GM23338 (cell line): ENCODE data around the gene HLA-DOB. TPM values are rescaled to one million over a fixed set of nuclear protein-coding genes. Genes with fewer than 3 reads are reported as not detected.

Source experiments
- ATAC-seq: fragments of 200-7000 bp; cut with Tn5 transposase; 3 replicates; pipeline ENCODE4 v1.9.1; 2020
- DNase-seq: peaks from one replicate; pipeline ENCODE4 v3.0.0-alpha.2; 2015; ENCODE audit warnings: low spot score
- H2AFZ ChIP-seq: fragments of 200-600 bp; sonication (generic); 2 replicates; pipeline ENCODE4 v1.8.0; 2016; ENCODE audit warnings: antibody characterized with exemption, mild to moderate bottlenecking, moderate library complexity
- H3F3A ChIP-seq: fragments of 200-600 bp; sonication (generic); replicated peaks from 2 replicates; pipeline ENCODE4 v1.8.0; 2017; ENCODE audit warnings: antibody characterized with exemption, mixed run types, low read depth
- H3K27ac ChIP-seq: fragments of 200-600 bp; sonication (generic); 2 replicates; pipeline ENCODE4 v1.6.1; 2016; ENCODE audit warnings: low read depth
- H3K27me3 ChIP-seq: fragments of 200-600 bp; sonication (generic); 2 replicates; pipeline ENCODE4 v1.8.0; 2016; ENCODE audit warnings: mild to moderate bottlenecking, mixed run types, moderate library complexity; ENCODE audit not compliant: insufficient read depth
- H3K36me3 ChIP-seq: fragments of 200-600 bp; sonication (generic); 2 replicates; pipeline ENCODE4 v1.8.0; 2016; ENCODE audit warnings: mild to moderate bottlenecking; ENCODE audit not compliant: insufficient read depth
- H3K4me1 ChIP-seq: fragments of 200-600 bp; sonication (generic); 2 replicates; pipeline ENCODE4 v1.8.0; 2016; ENCODE audit warnings: mild to moderate bottlenecking, moderate library complexity; ENCODE audit not compliant: insufficient read depth
- H3K4me2 ChIP-seq: fragments of 200-600 bp; sonication (generic); 2 replicates; pipeline ENCODE4 v1.7.1; 2017; ENCODE audit warnings: mixed run types
- H3K4me3 ChIP-seq: fragments of 200-600 bp; sonication (generic); 2 replicates; pipeline ENCODE4 v1.6.1; 2016; ENCODE audit warnings: mixed run types
- H3K79me2 ChIP-seq: fragments of 200-600 bp; sonication (generic); replicated peaks from 2 replicates; pipeline ENCODE4 v1.8.0; 2017; ENCODE audit warnings: mild to moderate bottlenecking; ENCODE audit not compliant: insufficient read depth
- H3K9me2 ChIP-seq: fragments of 200-600 bp; sonication (generic); 2 replicates; pipeline ENCODE4 v1.8.0; 2017; ENCODE audit not compliant: insufficient read depth
- H4K20me1 ChIP-seq: fragments of 200-600 bp; sonication (generic); replicated peaks from 2 replicates; pipeline ENCODE4 v1.8.0; 2017; ENCODE audit warnings: mild to moderate bottlenecking; ENCODE audit not compliant: insufficient read depth
- H3K27ac Mint-ChIP-seq: 2 replicates; pipeline ENCODE4 v1.8.0; 2020; ENCODE audit warnings: inconsistent platforms, mild to moderate bottlenecking, moderate library complexity, mixed read lengths
- H3K27me3 Mint-ChIP-seq: 3 replicates; pipeline ENCODE4 v1.8.0; 2022; ENCODE audit warnings: low read depth, mild to moderate bottlenecking, moderate library complexity, mixed read lengths, inconsistent platforms; ENCODE audit not compliant: insufficient read depth, poor library complexity
- H3K36me3 Mint-ChIP-seq: 3 replicates; pipeline ENCODE4 v1.8.0; 2021; ENCODE audit warnings: low read depth, mild to moderate bottlenecking, inconsistent platforms, moderate library complexity, mixed read lengths
- H3K4me1 Mint-ChIP-seq: 3 replicates; pipeline ENCODE4 v1.8.0; 2020; ENCODE audit warnings: mild to moderate bottlenecking, inconsistent platforms, mixed read lengths
- H3K4me3 Mint-ChIP-seq: 3 replicates; pipeline ENCODE4 v1.8.0; 2021; ENCODE audit warnings: moderate library complexity, mild to moderate bottlenecking, inconsistent platforms, mixed read lengths
- H3K9me3 Mint-ChIP-seq: 3 replicates; pipeline ENCODE4 v1.8.0; 2020; ENCODE audit warnings: moderate library complexity, mild to moderate bottlenecking, inconsistent platforms, mixed read lengths
- CREB1 ChIP-seq: fragments of 250-450 bp; sonication (Bioruptor Pico); IDR thresholded peaks from 2 replicates; pipeline ENCODE4 v1.5.0; 2020; ENCODE audit warnings: low read depth, mild to moderate bottlenecking, moderate library complexity
- CTCF ChIP-seq, 2 experiments: fragments of 200-600 bp in 1 of 2; sonication (generic) in 1 of 2; conservative IDR thresholded peaks; 2 replicates each; pipeline versions ENCODE4 v1.5.1 to v1.6.1; 2016 to 2017; ENCODE audit warnings: antibody characterized with exemption in 2 of 2, low read depth in 2 of 2, mild to moderate bottlenecking in 2 of 2, moderate library complexity in 1 of 2
- ETS1 ChIP-seq: IDR thresholded peaks from 2 replicates; pipeline ENCODE4 v1.6.1; 2016; ENCODE audit warnings: antibody characterized with exemption
- EZH2phosphoT487 ChIP-seq: fragments of 200-600 bp; sonication (generic); IDR thresholded peaks from one replicate; pipeline ENCODE4 v1.8.1; 2018; ENCODE audit warnings: antibody characterized with exemption; ENCODE audit not compliant: unreplicated experiment
- JUNB ChIP-seq: IDR thresholded peaks from one replicate; pipeline ENCODE4 v1.6.1; 2016; ENCODE audit warnings: antibody characterized with exemption; ENCODE audit not compliant: unreplicated experiment
- NANOG ChIP-seq: IDR thresholded peaks from 2 replicates; pipeline ENCODE4 v1.6.1; 2016; ENCODE audit warnings: antibody characterized with exemption, borderline replicate concordance
- POLR2AphosphoS5 ChIP-seq: IDR thresholded peaks from 2 replicates; pipeline ENCODE4 v1.6.1; 2016; ENCODE audit warnings: antibody characterized with exemption, low read depth
- REST ChIP-seq: IDR thresholded peaks from one replicate; pipeline ENCODE4 v1.6.1; 2018; ENCODE audit warnings: antibody characterized with exemption; ENCODE audit not compliant: unreplicated experiment
- ZNF114 ChIP-seq: fragments of 250-450 bp; sonication (Bioruptor Pico); IDR thresholded peaks from 2 replicates; pipeline ENCODE4 v1.5.0; 2020; ENCODE audit warnings: mild to moderate bottlenecking, moderate library complexity
- ZNF331 ChIP-seq: fragments of 250-450 bp; sonication (Bioruptor Pico); IDR thresholded peaks from 2 replicates; pipeline ENCODE4 v1.5.0; 2020; ENCODE audit warnings: low read depth, mild to moderate bottlenecking, moderate library complexity
- ZNF462 ChIP-seq: fragments of 250-450 bp; sonication (Bioruptor Pico); IDR thresholded peaks from 2 replicates; pipeline ENCODE4 v1.5.0; 2020; ENCODE audit warnings: mild to moderate bottlenecking, moderate library complexity
- polyA plus RNA-seq: library from polyadenylated mRNA; unstranded; fragments of >200 nt; fragmentation: Nextera tagmentation; extraction: Ambion mirVana; gene quantifications from 2 replicates; pipeline ENCODE4 v1.2.1, GENCODE V29; 2016
- total RNA-seq: library from RNA; depleted of rRNA; stranded (reverse); fragments of >200 nt; shearing (Covaris generic); gene quantifications from 2 replicates; pipeline ENCODE4 v1.2.3, GENCODE V29; 2014

HLA-DOB gene
- total and polyA plus RNA-seq, 2 experiments from 2014 or later, result not detected

- TF ChIP-seq CTCF (conservative IDR thresholded peaks at IDR 0.05; ENCODE audit: low read depth in 2 of 2), result no peak
Observed at GRCh38 chr6:32815115-32815514, 1.7 kb downstream of the HLA-DOB start (continued).

GRCh38 chr6:32814145-32814544 is 2.7 kb downstream of the HLA-DOB start:
- no peaks in the 10 kb centered on the region for H3K9me2 ChIP-seq
- no peak overlapping the region for H2AFZ ChIP-seq
- H3K27ac ChIP-seq, result no peak overlapping the region
- no peak for DNase-seq
- Mint-ChIP-seq H3K27me3 (peaks cover 2% of the 10 kb centered on the region), H3K4me1 (no peaks in the 10 kb centered on the region), H3K4me3 (no peak overlapping the region), H3K9me3 (no peaks in the 10 kb centered on the region), H3K36me3 (no peaks in the 10 kb centered on the region), H3K27ac (no peak overlapping the region)
- H3K79me2 ChIP-seq, result no peaks in the 10 kb centered on the region
- H3K4me3 ChIP-seq, result no peak overlapping the region
- no peak overlapping the region for H3K4me2 ChIP-seq
- no peak for ATAC-seq
- no peaks in the 10 kb centered on the region for H4K20me1 ChIP-seq
- no peaks in the 10 kb centered on the region for H3K36me3 ChIP-seq
- no peaks in the 10 kb centered on the region for H3F3A ChIP-seq
- H3K27me3 ChIP-seq, result no peaks in the 10 kb centered on the region
- H3K4me1 ChIP-seq, result no peaks in the 10 kb centered on the region
- TF ChIP-seq POLR2AphosphoS5, result no peak
- TF ChIP-seq ZNF114, result no peak
- TF ChIP-seq ZNF462, result no peak
- no peak for TF ChIP-seq ZNF331
- TF ChIP-seq NANOG, result no peak
- TF ChIP-seq JUNB, result no peak
- TF ChIP-seq EZH2phosphoT487, result no peak
- TF ChIP-seq CTCF (conservative IDR thresholded peaks at IDR 0.05; ENCODE audit: low read depth in 2 of 2), result no peak
- no peak for TF ChIP-seq CREB1 (CRISPR knock-in tag)
- no peak for TF ChIP-seq REST
- no peak for TF ChIP-seq ETS1
